Esophagus squamous epithelium (tissue), 4 donors: ENCODE data around the gene PCED1A.

ENCODE experiments used
- POLR2A ChIP-seq, 4 donors: fragments of 450-650 bp; IDR thresholded peaks; one replicate each; pipeline ENCODE4 v1.6.1; 2017; ENCODE audit warnings: antibody characterized with exemption in 4 of 4, mild to moderate bottlenecking in 4 of 4, moderate library complexity in 3 of 4
- TF ChIP-seq, protein P1 (sequence below), 6 experiments: fragments of 450-650 bp in 4 of 6; fragments of 200-600 bp in 2 of 6; sonication (generic) in 2 of 6; IDR thresholded peaks; one replicate each; pipeline ENCODE4 v1.5.1; 2016 to 2019; ENCODE audit warnings: antibody characterized with exemption in 6 of 6, mild to moderate bottlenecking in 4 of 6, moderate library complexity in 4 of 6

DNA sequence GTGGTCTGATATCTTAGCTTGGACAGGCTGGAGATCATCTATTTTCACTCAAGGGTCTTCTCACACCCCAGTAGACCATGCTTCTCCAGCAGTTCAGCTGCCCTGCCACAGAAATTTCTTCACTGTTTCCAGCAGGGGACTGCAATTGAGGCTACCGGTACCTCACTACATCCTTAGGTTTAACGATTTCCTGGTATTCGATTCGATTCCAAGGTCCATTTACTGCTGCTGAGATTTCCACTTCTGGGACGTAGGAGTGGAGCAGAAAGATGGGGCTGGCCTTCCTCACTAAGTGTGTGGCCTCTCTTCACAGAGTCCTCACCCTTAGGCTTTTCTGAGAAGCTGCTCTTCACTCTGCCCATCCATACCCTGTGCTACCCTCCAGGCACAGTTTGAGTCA is 6.2 kb upstream of the PCED1A start:
- TF ChIP-seq, protein P1, sequence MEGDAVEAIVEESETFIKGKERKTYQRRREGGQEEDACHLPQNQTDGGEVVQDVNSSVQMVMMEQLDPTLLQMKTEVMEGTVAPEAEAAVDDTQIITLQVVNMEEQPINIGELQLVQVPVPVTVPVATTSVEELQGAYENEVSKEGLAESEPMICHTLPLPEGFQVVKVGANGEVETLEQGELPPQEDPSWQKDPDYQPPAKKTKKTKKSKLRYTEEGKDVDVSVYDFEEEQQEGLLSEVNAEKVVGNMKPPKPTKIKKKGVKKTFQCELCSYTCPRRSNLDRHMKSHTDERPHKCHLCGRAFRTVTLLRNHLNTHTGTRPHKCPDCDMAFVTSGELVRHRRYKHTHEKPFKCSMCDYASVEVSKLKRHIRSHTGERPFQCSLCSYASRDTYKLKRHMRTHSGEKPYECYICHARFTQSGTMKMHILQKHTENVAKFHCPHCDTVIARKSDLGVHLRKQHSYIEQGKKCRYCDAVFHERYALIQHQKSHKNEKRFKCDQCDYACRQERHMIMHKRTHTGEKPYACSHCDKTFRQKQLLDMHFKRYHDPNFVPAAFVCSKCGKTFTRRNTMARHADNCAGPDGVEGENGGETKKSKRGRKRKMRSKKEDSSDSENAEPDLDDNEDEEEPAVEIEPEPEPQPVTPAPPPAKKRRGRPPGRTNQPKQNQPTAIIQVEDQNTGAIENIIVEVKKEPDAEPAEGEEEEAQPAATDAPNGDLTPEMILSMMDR (IDR thresholded peaks at IDR 0.05), result no peak
- no peak for TF ChIP-seq POLR2A (IDR thresholded peaks at IDR 0.05)
